HEK293 (cell line): Measurements from ENCODE around the gene AQP12A.

Experiments used
- CTCF ChIA-PET: fragments of 350-600 bp; formaldehyde crosslinking; extraction: SDS; loops from one replicate; lab custom pipeline; 2021; ENCODE audit warnings: antibody characterized with exemption; lab: Yijun Ruan, JAX
- POLR2A ChIA-PET: fragments of 300-600 bp; formaldehyde crosslinking; extraction: SDS; loops from one replicate; lab custom pipeline; 2020; ENCODE audit warnings: antibody characterized with exemption, inconsistent platforms; lab: Yijun Ruan, JAX
- H3K27ac ChIP-seq: fragments of 200-500 bp; sonication (Bioruptor generic); 2 replicates; pipeline ENCODE4 v1.5.1; 2014; ENCODE audit warnings: low read depth, low read length, control low read depth, inconsistent platforms; ENCODE audit errors: extremely low read depth
- H3K36me3 ChIP-seq, 2 experiments: fragments of 200-500 bp in 1 of 2; sonication (Bioruptor generic) in 1 of 2; 1 replicate in 1 of 2; 2 replicates in 1 of 2; pipeline ENCODE4 v1.5.1; 2014 to 2017; ENCODE audit warnings: inconsistent platforms in 2 of 2, low read length in 2 of 2; ENCODE audit not compliant: control insufficient read depth in 2 of 2, insufficient read depth in 1 of 2
- H3K4me1 ChIP-seq: fragments of 200-500 bp; sonication (Bioruptor generic); 2 replicates; pipeline ENCODE4 v1.5.1; 2014; ENCODE audit warnings: mild to moderate bottlenecking, low read length, inconsistent platforms; ENCODE audit not compliant: control insufficient read depth, insufficient read depth
- H3K4me3 ChIP-seq: 2 replicates; pipeline ENCODE4 v1.5.1; 2011; ENCODE audit warnings: low read depth, mild to moderate bottlenecking, control low read depth, low read length, moderate library complexity
- H3K9me3 ChIP-seq: fragments of 200-500 bp; sonication (Bioruptor generic); 2 replicates; pipeline ENCODE4 v1.5.1; 2014; ENCODE audit warnings: low read depth, low read length, inconsistent platforms; ENCODE audit not compliant: control insufficient read depth, insufficient read depth
- FEZF1 ChIP-seq: fragments of 450-650 bp; formaldehyde crosslinking; IDR thresholded peaks from 2 replicates; pipeline ENCODE4 v1.5.1; 2016; ENCODE audit warnings: missing biosample characterization, missing genetic modification characterization
- IKZF3 ChIP-seq: fragments of 450-650 bp; IDR thresholded peaks from 2 replicates; pipeline ENCODE4 v1.5.0; 2018; ENCODE audit warnings: missing biosample characterization, mild to moderate bottlenecking, missing genetic modification characterization, moderate library complexity
- KLF7 ChIP-seq: fragments of 450-650 bp; formaldehyde crosslinking; IDR thresholded peaks from 2 replicates; pipeline ENCODE4 v1.5.1; 2016; ENCODE audit warnings: missing biosample characterization, missing genetic modification characterization, borderline replicate concordance
- KLF8 ChIP-seq: fragments of 450-650 bp; formaldehyde crosslinking; IDR thresholded peaks from 2 replicates; pipeline ENCODE4 v1.5.1; 2016; ENCODE audit warnings: missing biosample characterization, missing genetic modification characterization
- PRDM1 ChIP-seq: fragments of 450-650 bp; formaldehyde crosslinking; IDR thresholded peaks from 2 replicates; pipeline ENCODE4; 2016; ENCODE audit warnings: missing biosample characterization, missing genetic modification characterization
- REPIN1 ChIP-seq: fragments of 450-650 bp; formaldehyde crosslinking; IDR thresholded peaks from 2 replicates; pipeline ENCODE4 v1.5.1; 2017; ENCODE audit warnings: missing biosample characterization, missing genetic modification characterization, low read depth
- SCRT1 ChIP-seq: fragments of 450-650 bp; formaldehyde crosslinking; IDR thresholded peaks from 2 replicates; pipeline ENCODE4 v1.5.1; 2016; ENCODE audit warnings: missing biosample characterization, missing genetic modification characterization, borderline replicate concordance
- ZBTB21 ChIP-seq: fragments of 450-650 bp; formaldehyde crosslinking; IDR thresholded peaks from 2 replicates; pipeline ENCODE4 v1.5.1; 2017; ENCODE audit warnings: missing biosample characterization, missing genetic modification characterization
- ZEB2 ChIP-seq: fragments of 450-650 bp; formaldehyde crosslinking; IDR thresholded peaks from 2 replicates; pipeline ENCODE4 v1.5.1; 2016; ENCODE audit warnings: missing biosample characterization, missing genetic modification characterization
- ZFP69B ChIP-seq: fragments of 450-650 bp; formaldehyde crosslinking; IDR thresholded peaks from 2 replicates; pipeline ENCODE4 v1.5.1; 2016; ENCODE audit warnings: missing biosample characterization, missing genetic modification characterization
- ZNF112 ChIP-seq: fragments of 450-650 bp; formaldehyde crosslinking; IDR thresholded peaks from 2 replicates; pipeline ENCODE4 v1.5.0; 2017; ENCODE audit warnings: missing biosample characterization, missing genetic modification characterization
- ZNF214 ChIP-seq: fragments of 450-650 bp; formaldehyde crosslinking; IDR thresholded peaks from 2 replicates; pipeline ENCODE4 v1.5.1; 2017; ENCODE audit warnings: missing biosample characterization, mild to moderate bottlenecking, missing genetic modification characterization, borderline replicate concordance
- ZNF23 ChIP-seq: fragments of 450-650 bp; formaldehyde crosslinking; IDR thresholded peaks from 2 replicates; pipeline ENCODE4 v1.5.1; 2016; ENCODE audit warnings: missing biosample characterization, missing genetic modification characterization, borderline replicate concordance
- ZNF335 ChIP-seq: fragments of 450-650 bp; formaldehyde crosslinking; conservative IDR thresholded peaks from 2 replicates; pipeline ENCODE4 v1.5.1; 2016; ENCODE audit warnings: missing biosample characterization, missing genetic modification characterization
- ZNF341 ChIP-seq: fragments of 450-650 bp; formaldehyde crosslinking; IDR thresholded peaks from 2 replicates; pipeline ENCODE4; 2016; ENCODE audit warnings: low read depth, missing biosample characterization, missing genetic modification characterization
- ZNF404 ChIP-seq: fragments of 450-650 bp; formaldehyde crosslinking; IDR thresholded peaks from 2 replicates; pipeline ENCODE4 v1.5.1; 2017; ENCODE audit warnings: missing biosample characterization, missing genetic modification characterization
- ZNF521 ChIP-seq: fragments of 450-650 bp; formaldehyde crosslinking; IDR thresholded peaks from 2 replicates; pipeline ENCODE4 v1.5.1; 2017; ENCODE audit warnings: missing biosample characterization, mild to moderate bottlenecking, missing genetic modification characterization
- ZNF558 ChIP-seq: fragments of 450-650 bp; formaldehyde crosslinking; IDR thresholded peaks from 2 replicates; pipeline ENCODE4 v1.5.1; 2016; ENCODE audit warnings: missing biosample characterization, missing genetic modification characterization
- ZNF596 ChIP-seq: fragments of 450-650 bp; IDR thresholded peaks from 2 replicates; pipeline ENCODE4 v1.5.0; 2018; ENCODE audit warnings: missing biosample characterization, mild to moderate bottlenecking, missing genetic modification characterization, moderate library complexity
- ZNF600 ChIP-seq: fragments of 450-650 bp; formaldehyde crosslinking; IDR thresholded peaks from 2 replicates; pipeline ENCODE4 v1.5.1; 2016; ENCODE audit warnings: missing biosample characterization, missing genetic modification characterization
- ZNF626 ChIP-seq: fragments of 450-650 bp; sonication (Bioruptor Pico); formaldehyde crosslinking; IDR thresholded peaks from 2 replicates; pipeline ENCODE4 v1.5.1; 2018; ENCODE audit warnings: missing biosample characterization, missing genetic modification characterization, inconsistent platforms
- ZNF629 ChIP-seq: fragments of 450-650 bp; formaldehyde crosslinking; IDR thresholded peaks from 2 replicates; pipeline ENCODE4 v1.5.1; 2017; ENCODE audit warnings: missing biosample characterization, missing genetic modification characterization
- ZNF677 ChIP-seq: fragments of 450-650 bp; IDR thresholded peaks from 2 replicates; pipeline ENCODE4 v1.5.0; 2018; ENCODE audit warnings: missing biosample characterization, mild to moderate bottlenecking, missing genetic modification characterization, moderate library complexity
- TF ChIP-seq, protein P1 (sequence below): fragments of 450-650 bp; formaldehyde crosslinking; IDR thresholded peaks from 2 replicates; pipeline ENCODE4 v1.5.1; 2016; ENCODE audit warnings: missing biosample characterization, missing genetic modification characterization
- TF ChIP-seq, protein P2 (sequence below): fragments of 450-650 bp; formaldehyde crosslinking; IDR thresholded peaks from 2 replicates; pipeline ENCODE4 v1.5.1; 2016; ENCODE audit warnings: missing biosample characterization, missing genetic modification characterization
- TF ChIP-seq, protein P3 (sequence below): fragments of 450-650 bp; IDR thresholded peaks from 2 replicates; pipeline ENCODE4 v1.5.1; 2018; ENCODE audit warnings: missing biosample characterization, mild to moderate bottlenecking, missing genetic modification characterization
- TF ChIP-seq, protein P4 (sequence below): fragments of 450-650 bp; formaldehyde crosslinking; IDR thresholded peaks from 2 replicates; pipeline ENCODE4 v1.5.1; 2017; ENCODE audit warnings: missing biosample characterization, missing genetic modification characterization
- TF ChIP-seq, protein P5 (sequence below): fragments of 450-650 bp; formaldehyde crosslinking; IDR thresholded peaks from 2 replicates; pipeline ENCODE4 v1.5.1; 2016; ENCODE audit warnings: missing biosample characterization, missing genetic modification characterization, borderline replicate concordance

Gene AQP12A

DNA sequence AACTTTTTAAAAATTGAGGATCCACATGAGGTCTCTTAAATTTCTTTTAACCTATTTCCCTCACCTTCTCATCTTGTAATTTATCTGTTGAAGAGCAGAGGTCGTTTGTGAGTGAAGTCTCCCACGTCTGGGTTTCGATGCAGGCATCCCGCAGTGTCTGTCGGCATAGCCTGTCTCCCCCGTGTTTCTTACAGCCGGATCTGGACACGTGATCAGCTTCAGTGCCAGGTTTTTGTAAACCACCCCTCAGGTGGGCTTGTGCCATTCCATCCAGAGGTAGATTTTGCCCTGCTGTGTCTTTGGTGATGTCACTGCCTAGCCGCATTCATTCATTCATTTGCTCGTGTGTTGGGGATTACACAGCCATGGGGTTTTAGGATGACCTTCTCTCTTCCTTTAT is 16.2 kb downstream of the AQP12A start (continued):
- no peak for TF ChIP-seq SCRT1 (tag by site-specific recombination)
- TF ChIP-seq ZNF341 (tag by site-specific recombination): no peak
- no peak for TF ChIP-seq ZBTB21
- TF ChIP-seq, protein P1, sequence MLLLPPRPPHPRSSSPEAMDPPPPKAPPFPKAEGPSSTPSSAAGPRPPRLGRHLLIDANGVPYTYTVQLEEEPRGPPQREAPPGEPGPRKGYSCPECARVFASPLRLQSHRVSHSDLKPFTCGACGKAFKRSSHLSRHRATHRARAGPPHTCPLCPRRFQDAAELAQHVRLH: no peak
- no peak for TF ChIP-seq ZNF112 (tag by site-specific recombination)
- TF ChIP-seq ZNF629 (tag by site-specific recombination): no peak
- no peak for TF ChIP-seq KLF7 (tag by site-specific recombination)
- TF ChIP-seq ZNF626 (tag by site-specific recombination): no peak

DNA sequence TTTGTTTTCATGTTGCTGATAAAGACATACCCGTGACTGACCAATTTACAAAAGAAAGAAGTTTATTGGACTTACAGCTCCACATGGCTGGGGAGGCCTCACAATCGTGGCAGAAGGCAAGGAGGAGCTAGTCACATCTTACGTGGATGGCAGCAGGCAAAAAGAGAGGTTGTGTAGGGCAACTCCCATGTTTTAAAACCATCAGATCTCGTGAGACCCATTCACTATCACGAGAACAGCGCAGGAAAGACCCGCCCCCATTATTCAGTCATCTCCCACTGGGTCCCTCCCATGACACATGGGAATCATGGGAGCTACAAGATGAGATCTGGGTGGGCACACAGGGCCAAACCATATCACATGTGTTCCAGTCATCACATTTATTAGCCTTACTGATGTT is 16.8 kb downstream of the AQP12A start:
- POLR2A ChIA-PET: no interaction called here
- H3K36me3 ChIP-seq: no peaks in the 10 kb centered on the region

More for the DNA sequence above, 16.8 kb downstream of the AQP12A start:
- TF ChIP-seq ZNF558 (tag by site-specific recombination): no peak
- TF ChIP-seq ZFP69B (tag by site-specific recombination): no peak
- no peak for TF ChIP-seq ZNF214 (tag by site-specific recombination)
- TF ChIP-seq FEZF1 (tag by site-specific recombination): no peak
- TF ChIP-seq IKZF3 (tag by site-specific recombination): no peak
- no peak for TF ChIP-seq ZNF335
- TF ChIP-seq, protein P2, sequence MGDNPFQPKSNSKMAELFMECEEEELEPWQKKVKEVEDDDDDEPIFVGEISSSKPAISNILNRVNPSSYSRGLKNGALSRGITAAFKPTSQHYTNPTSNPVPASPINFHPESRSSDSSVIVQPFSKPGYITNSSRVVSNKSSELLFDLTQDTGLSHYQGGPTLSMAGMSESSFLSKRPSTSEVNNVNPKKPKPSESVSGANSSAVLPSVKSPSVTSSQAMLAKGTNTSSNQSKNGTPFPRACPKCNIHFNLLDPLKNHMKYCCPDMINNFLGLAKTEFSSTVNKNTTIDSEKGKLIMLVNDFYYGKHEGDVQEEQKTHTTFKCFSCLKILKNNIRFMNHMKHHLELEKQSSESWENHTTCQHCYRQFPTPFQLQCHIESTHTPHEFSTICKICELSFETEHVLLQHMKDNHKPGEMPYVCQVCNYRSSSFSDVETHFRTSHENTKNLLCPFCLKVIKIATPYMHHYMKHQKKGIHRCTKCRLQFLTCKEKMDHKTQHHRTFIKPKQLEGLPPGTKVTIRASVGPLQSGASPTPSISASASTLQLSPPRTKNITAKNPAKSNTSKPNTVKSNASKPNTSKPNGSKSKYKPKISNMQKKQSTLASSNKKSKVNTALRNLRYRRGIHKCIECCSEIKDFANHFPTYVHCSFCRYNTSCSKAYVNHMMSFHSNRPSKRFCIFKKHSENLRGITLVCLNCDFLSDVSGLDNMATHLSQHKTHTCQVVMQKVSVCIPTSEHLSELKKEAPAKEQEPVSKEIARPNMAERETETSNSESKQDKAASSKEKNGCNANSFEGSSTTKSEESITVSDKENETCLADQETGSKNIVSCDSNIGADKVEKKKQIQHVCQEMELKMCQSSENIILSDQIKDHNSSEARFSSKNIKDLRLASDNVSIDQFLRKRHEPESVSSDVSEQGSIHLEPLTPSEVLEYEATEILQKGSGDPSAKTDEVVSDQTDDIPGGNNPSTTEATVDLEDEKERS: no peak
- TF ChIP-seq ZNF596 (tag by site-specific recombination): no peak
- TF ChIP-seq, protein P3, sequence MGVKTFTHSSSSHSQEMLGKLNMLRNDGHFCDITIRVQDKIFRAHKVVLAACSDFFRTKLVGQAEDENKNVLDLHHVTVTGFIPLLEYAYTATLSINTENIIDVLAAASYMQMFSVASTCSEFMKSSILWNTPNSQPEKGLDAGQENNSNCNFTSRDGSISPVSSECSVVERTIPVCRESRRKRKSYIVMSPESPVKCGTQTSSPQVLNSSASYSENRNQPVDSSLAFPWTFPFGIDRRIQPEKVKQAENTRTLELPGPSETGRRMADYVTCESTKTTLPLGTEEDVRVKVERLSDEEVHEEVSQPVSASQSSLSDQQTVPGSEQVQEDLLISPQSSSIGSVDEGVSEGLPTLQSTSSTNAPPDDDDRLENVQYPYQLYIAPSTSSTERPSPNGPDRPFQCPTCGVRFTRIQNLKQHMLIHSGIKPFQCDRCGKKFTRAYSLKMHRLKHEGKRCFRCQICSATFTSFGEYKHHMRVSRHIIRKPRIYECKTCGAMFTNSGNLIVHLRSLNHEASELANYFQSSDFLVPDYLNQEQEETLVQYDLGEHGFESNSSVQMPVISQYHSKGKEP (tag by site-specific recombination): no peak
- TF ChIP-seq, protein P4, sequence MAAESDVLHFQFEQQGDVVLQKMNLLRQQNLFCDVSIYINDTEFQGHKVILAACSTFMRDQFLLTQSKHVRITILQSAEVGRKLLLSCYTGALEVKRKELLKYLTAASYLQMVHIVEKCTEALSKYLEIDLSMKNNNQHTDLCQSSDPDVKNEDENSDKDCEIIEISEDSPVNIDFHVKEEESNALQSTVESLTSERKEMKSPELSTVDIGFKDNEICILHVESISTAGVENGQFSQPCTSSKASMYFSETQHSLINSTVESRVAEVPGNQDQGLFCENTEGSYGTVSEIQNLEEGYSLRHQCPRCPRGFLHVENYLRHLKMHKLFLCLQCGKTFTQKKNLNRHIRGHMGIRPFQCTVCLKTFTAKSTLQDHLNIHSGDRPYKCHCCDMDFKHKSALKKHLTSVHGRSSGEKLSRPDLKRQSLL (tag by site-specific recombination): no peak
- no peak for TF ChIP-seq ZEB2 (tag by site-specific recombination)
- no peak for TF ChIP-seq REPIN1 (tag by site-specific recombination)
- no peak for TF ChIP-seq KLF8 (tag by site-specific recombination)
- TF ChIP-seq ZNF23 (tag by site-specific recombination): no peak
- no peak for TF ChIP-seq ZNF404 (tag by site-specific recombination)
- TF ChIP-seq ZNF677 (tag by site-specific recombination): no peak
- TF ChIP-seq ZNF521 (tag by site-specific recombination): no peak
- TF ChIP-seq PRDM1 (tag by site-specific recombination): no peak
- TF ChIP-seq, protein P5, sequence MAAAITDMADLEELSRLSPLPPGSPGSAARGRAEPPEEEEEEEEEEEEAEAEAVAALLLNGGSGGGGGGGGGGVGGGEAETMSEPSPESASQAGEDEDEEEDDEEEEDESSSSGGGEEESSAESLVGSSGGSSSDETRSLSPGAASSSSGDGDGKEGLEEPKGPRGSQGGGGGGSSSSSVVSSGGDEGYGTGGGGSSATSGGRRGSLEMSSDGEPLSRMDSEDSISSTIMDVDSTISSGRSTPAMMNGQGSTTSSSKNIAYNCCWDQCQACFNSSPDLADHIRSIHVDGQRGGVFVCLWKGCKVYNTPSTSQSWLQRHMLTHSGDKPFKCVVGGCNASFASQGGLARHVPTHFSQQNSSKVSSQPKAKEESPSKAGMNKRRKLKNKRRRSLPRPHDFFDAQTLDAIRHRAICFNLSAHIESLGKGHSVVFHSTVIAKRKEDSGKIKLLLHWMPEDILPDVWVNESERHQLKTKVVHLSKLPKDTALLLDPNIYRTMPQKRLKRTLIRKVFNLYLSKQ (tag by site-specific recombination): no peak
- no peak for TF ChIP-seq ZNF600 (tag by site-specific recombination)
- no peak overlapping the region for H3K4me3 ChIP-seq
- H3K27ac ChIP-seq: no peak overlapping the region
- H3K9me3 ChIP-seq: no peaks in the 10 kb centered on the region
- CTCF ChIA-PET: no interaction called here
- H3K4me1 ChIP-seq: no peaks in the 10 kb centered on the region
